HEK293T (cell line): ENCODE measurements around the gene DNAJC16.

Source experiments
- BHLHE40 ChIP-seq: fragments of 450-650 bp; IDR thresholded peaks from 2 replicates; pipeline ENCODE4 v1.6.1; 2016; ENCODE audit warnings: mild to moderate bottlenecking, moderate library complexity, borderline replicate concordance
- FOXK2 ChIP-seq: fragments of 450-650 bp; IDR thresholded peaks from 2 replicates; pipeline ENCODE4 v1.6.1; 2016; ENCODE audit warnings: mild to moderate bottlenecking
- SP1 ChIP-seq: fragments of 450-650 bp; IDR thresholded peaks from 2 replicates; pipeline ENCODE4 v1.6.1; 2017
- SUZ12 ChIP-seq: fragments of 450-650 bp; IDR thresholded peaks from 2 replicates; pipeline ENCODE4 v1.6.1; 2016; ENCODE audit warnings: mild to moderate bottlenecking

DNA sequence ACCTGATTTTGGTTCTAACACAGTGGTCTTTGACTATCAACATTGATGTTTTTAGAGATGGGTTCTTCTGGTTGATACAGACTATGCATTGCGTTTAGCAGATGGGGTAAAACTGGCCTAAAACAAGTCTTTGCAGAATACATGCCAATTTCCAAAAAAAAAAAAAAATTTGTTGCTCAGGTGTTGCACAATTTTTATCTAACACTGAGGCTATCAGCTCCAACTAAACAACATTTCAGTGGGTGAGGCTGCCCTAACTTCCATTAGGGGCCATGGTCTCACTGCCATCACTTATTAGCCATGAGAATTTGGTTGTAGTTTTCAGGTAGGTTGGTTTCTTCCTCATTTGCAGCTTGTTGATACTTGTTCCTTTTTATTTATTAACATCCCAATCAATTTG, 44.2 kb downstream of the DNAJC16 start:
- TF ChIP-seq FOXK2 (no peak), BHLHE40 (no peak), SUZ12 (no peak), SP1 (no peak)
